B cell (primary cell): Measurements from ENCODE around the gene TBC1D30.

ENCODE experiments used
- CTCF ChIP-seq: fragments of 200-600 bp; IDR thresholded peaks from one replicate; pipeline ENCODE4 v1.8.0; 2022; ENCODE audit warnings: antibody characterized with exemption, mild to moderate bottlenecking
- EZH2 ChIP-seq: IDR thresholded peaks from 2 replicates; pipeline ENCODE4 v1.6.1; 2012; ENCODE audit warnings: borderline replicate concordance, low read depth, mild to moderate bottlenecking, moderate library complexity, low read length; ENCODE audit not compliant: insufficient read depth, poor library complexity, severe bottlenecking

DNA sequence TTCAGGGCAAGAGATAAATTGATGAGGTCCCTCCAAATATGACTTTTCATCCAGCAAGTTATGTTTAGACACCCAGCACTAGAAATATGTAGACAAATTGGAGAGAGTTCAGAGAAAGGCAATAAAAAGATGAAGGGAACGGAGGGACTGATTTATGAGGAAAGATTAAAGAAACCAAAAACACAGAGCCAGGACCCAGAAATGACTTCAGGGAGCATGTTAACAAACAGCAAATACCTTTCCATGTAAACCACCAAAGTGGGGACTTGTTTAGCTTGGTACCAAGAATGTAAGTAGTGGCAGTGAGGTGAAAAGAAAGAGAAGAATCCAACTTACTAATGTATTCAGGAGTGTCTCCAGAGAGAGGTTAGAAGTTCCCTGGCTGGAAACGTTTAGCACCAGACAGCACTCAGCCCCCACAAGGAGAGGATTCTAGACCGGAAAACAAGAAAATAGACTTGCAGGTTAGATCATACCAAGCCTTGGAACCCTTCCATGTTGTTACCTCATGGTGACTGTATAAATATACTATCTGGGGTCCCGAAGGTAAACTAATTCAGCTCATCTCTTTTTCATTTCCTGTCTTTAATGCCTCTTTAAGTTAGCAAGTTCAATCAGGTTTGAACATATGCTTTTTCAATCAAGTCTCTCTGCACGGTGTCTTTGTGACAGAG, 79.2 kb downstream of the TBC1D30 start:
- no peak for TF ChIP-seq CTCF
- no peak for TF ChIP-seq EZH2
